Tibial nerve (tissue), 4 donors: Measurements from ENCODE around the gene NR1D1. TPM values are rescaled to one million over a fixed set of nuclear protein-coding genes. Genes with fewer than 3 reads are reported as not detected.
A peak's percentile ranks its signal among the peaks of the same experiment; 100 is the strongest.

Source experiments
- DNase-seq, 2 donors: peaks; one replicate each; pipeline ENCODE4 v3.0.0-alpha.2; 2019; ENCODE audit warnings: low spot score in 2 of 2
- H3K27ac ChIP-seq, 4 donors: fragments of 200-600 bp; sonication (generic) in 3 of 4; one replicate each; pipeline ENCODE4 v1.5.1; 2017 to 2019; ENCODE audit warnings: mild to moderate bottlenecking in 1 of 4
- H3K27me3 ChIP-seq, 2 donors: fragments of 200-600 bp; sonication (generic) in 1 of 2; one replicate each; pipeline versions ENCODE4 v1.5.1 to v1.6.0; 2017 to 2019
- H3K36me3 ChIP-seq, 3 donors: fragments of 200-600 bp; sonication (generic); one replicate each; pipeline ENCODE4 v1.5.1; 2018 to 2019
- H3K4me1 ChIP-seq, 4 donors: fragments of 200-600 bp; sonication (generic) in 3 of 4; one replicate each; pipeline ENCODE4 v1.5.1; 2017 to 2019
- H3K4me3 ChIP-seq, 4 donors: fragments of 200-600 bp; sonication (generic) in 3 of 4; one replicate each; pipeline ENCODE4 v1.5.1; 2017 to 2019; ENCODE audit warnings: mild to moderate bottlenecking in 1 of 4, moderate library complexity in 1 of 4
- H3K9me3 ChIP-seq, 4 donors: fragments of 200-600 bp; sonication (generic) in 3 of 4; one replicate each; pipeline ENCODE4 v1.5.1; 2017 to 2019
- CTCF ChIP-seq, 5 experiments: fragments of 200-600 bp in 3 of 5; fragments of 450-650 bp in 2 of 5; sonication (generic) in 3 of 5; IDR thresholded peaks; one replicate each; pipeline ENCODE4 v1.5.1; 2016 to 2019; ENCODE audit warnings: antibody characterized with exemption in 5 of 5, mild to moderate bottlenecking in 3 of 5, moderate library complexity in 2 of 5
- EP300 ChIP-seq, 2 donors: sonication (generic); formaldehyde crosslinking; IDR thresholded peaks; one replicate each; pipeline ENCODE4 v1.6.1; 2017; ENCODE audit warnings: antibody characterized with exemption in 2 of 2, mild to moderate bottlenecking in 1 of 2
- POLR2A ChIP-seq, 2 donors: fragments of 450-650 bp; IDR thresholded peaks; one replicate each; pipeline ENCODE4 v1.6.1; 2017; ENCODE audit warnings: antibody characterized with exemption in 2 of 2, mild to moderate bottlenecking in 2 of 2, moderate library complexity in 2 of 2
- WGBS, 2 donors: methylation state at CpG; one replicate each; pipeline ENCODE4 v1.1.5; 2018; 5-methylcytosine and 5-hydroxymethylcytosine counted together
- total RNA-seq, 4 donors: library from RNA; depleted of rRNA; stranded (reverse); fragments of >200 nt; gene quantifications; one replicate each; pipeline ENCODE4 v1.1.0, GENCODE V29; 2016

Gene NR1D1
- total RNA-seq, 4 donors from 2014 or later = 16.8 to 48.2 (median 21.0) TPM

- H3K4me3 ChIP-seq = peak overlapping the region in 2 of 4 donors; percentile 11 to 18
- H3K4me1 ChIP-seq = peaks cover 17 to 77% (median 68%) of the 10 kb centered on the region in 4 donors
- peaks cover 0 to 42% (median 5%) of the 10 kb centered on the region in 3 donors for H3K36me3 ChIP-seq
- no peaks in the 10 kb centered on the region for H3K27me3 ChIP-seq
- no peaks in the 10 kb centered on the region for H3K9me3 ChIP-seq
- peak; percentile 79 to 91 for DNase-seq
- peak overlapping the region; percentile 94 to 98 (median 96) for H3K27ac ChIP-seq
- WGBS, 2 donors = 5 to 8% methylated on average over 9 of the region's 11 CpGs
- TF ChIP-seq POLR2A (IDR thresholded peaks at IDR 0.05) = peak in 1 of 2 donors; percentile 10
- TF ChIP-seq CTCF (IDR thresholded peaks at IDR 0.05) = peak; percentile 89 to 95 (median 94)
- peak; percentile 67 to 79 for TF ChIP-seq EP300 (IDR thresholded peaks at IDR 0.05)
These were observed 25.0 kb downstream of the NR1D1 start for GRCh38 chr17:40075201-40075941.

GRCh38 chr17:40074871-40075200 is 25.6 kb downstream of the NR1D1 start:
- WGBS, 2 donors = 11 to 25% methylated on average over 3 to 6 of the region's 6 CpGs
- H3K4me3 ChIP-seq = peak overlapping the region in 1 of 4 donors; percentile 18

GRCh38 chr17:40074175-40074512 is 26.2 kb downstream of the NR1D1 start:
- peak overlapping the region; percentile 94 to 98 (median 96) for H3K27ac ChIP-seq
- H3K4me1 ChIP-seq = peaks cover 17 to 90% (median 80%) of the 10 kb centered on the region in 4 donors
- H3K36me3 ChIP-seq = peaks cover 0 to 33% (median 5%) of the 10 kb centered on the region in 3 donors

More at GRCh38 chr17:40074871-40075200, 25.6 kb downstream of the NR1D1 start:
- Histone ChIP-seq H3K27ac (peak overlapping the region; percentile 94 to 98 (median 96)), H3K4me1 (peaks cover 17 to 83% (median 73%) of the 10 kb centered on the region in 4 donors), H3K36me3 (peaks cover 0 to 40% (median 5%) of the 10 kb centered on the region in 3 donors), H3K9me3 (no peaks in the 10 kb centered on the region), H3K27me3 (no peaks in the 10 kb centered on the region)
- no peak for DNase-seq
- TF ChIP-seq POLR2A (IDR thresholded peaks at IDR 0.05) = no peak
- no peak for TF ChIP-seq CTCF (IDR thresholded peaks at IDR 0.05)
- TF ChIP-seq EP300 (IDR thresholded peaks at IDR 0.05) = no peak

GRCh38 chr17:40073454-40074174 is 26.8 kb downstream of the NR1D1 start:
- 52 to 54% methylated on average over 7 of the region's 7 CpGs for whole genome bisulfite sequencing, 2 donors
- no peak for DNase-seq
- H3K4me3 ChIP-seq = peak overlapping the region in 1 of 4 donors; percentile 5
- H3K9me3 ChIP-seq = no peaks in the 10 kb centered on the region
- H3K27me3 ChIP-seq = no peaks in the 10 kb centered on the region
- H3K36me3 ChIP-seq = peaks cover 0 to 28% (median 0%) of the 10 kb centered on the region in 3 donors
- H3K27ac ChIP-seq = peak overlapping the region; percentile 94 to 98 (median 96)
- peaks cover 17 to 93% (median 83%) of the 10 kb centered on the region in 4 donors for H3K4me1 ChIP-seq
- TF ChIP-seq EP300 (IDR thresholded peaks at IDR 0.05) = no peak
- TF ChIP-seq POLR2A (IDR thresholded peaks at IDR 0.05) = no peak
- no peak for TF ChIP-seq CTCF (IDR thresholded peaks at IDR 0.05)

More at GRCh38 chr17:40074175-40074512, 26.2 kb downstream of the NR1D1 start:
- Histone ChIP-seq H3K27me3 (no peaks in the 10 kb centered on the region), H3K4me3 (no peak overlapping the region), H3K9me3 (no peaks in the 10 kb centered on the region)
- DNase-seq = no peak
- WGBS, 2 donors = 52 to 67% methylated on average over 5 to 8 of the region's 8 CpGs
- TF ChIP-seq CTCF (IDR thresholded peaks at IDR 0.05) (no peak), EP300 (IDR thresholded peaks at IDR 0.05) (no peak), POLR2A (IDR thresholded peaks at IDR 0.05) (no peak)
